CD4-positive, alpha-beta memory T cell (primary cell): ENCODE results near the gene MTOR. TPM values are rescaled to one million over a fixed set of nuclear protein-coding genes. Genes with fewer than 3 reads are reported as not detected.

Source experiments
- CTCF ChIA-PET: fragments of 350-600 bp; sonication (Branson Sonifier 250); formaldehyde crosslinking; loops from one replicate; lab custom pipeline; 2021; ENCODE audit warnings: inconsistent platforms; ENCODE audit not compliant: partially characterized antibody; lab: Charles Lee
- POLR2A ChIA-PET: fragments of 350-600 bp; sonication (Branson Sonifier 250); formaldehyde crosslinking; loops from one replicate; lab custom pipeline; 2021; ENCODE audit not compliant: partially characterized antibody; lab: Charles Lee
- DNase-seq, 5 donors: peaks; one replicate each; pipeline versions ENCODE4 v3.0.0 to v3.0.0-alpha.2; 2020 to 2022; ENCODE audit warnings: mixed read lengths in 1 of 5
- H3K27ac ChIP-seq: one replicate; pipeline ENCODE4 v1.7.0; 2013; ENCODE audit warnings: low read depth, low read length
- H3K27me3 ChIP-seq: 2 replicates; pipeline ENCODE4 v1.7.0; 2013; ENCODE audit warnings: mild to moderate bottlenecking, low read length, moderate library complexity; ENCODE audit not compliant: insufficient read depth
- H3K36me3 ChIP-seq: 2 replicates; pipeline ENCODE4 v1.7.0; 2013; ENCODE audit warnings: mild to moderate bottlenecking, low read length, moderate library complexity; ENCODE audit not compliant: insufficient read depth
- H3K4me1 ChIP-seq: 2 replicates; pipeline ENCODE4 v1.7.0; 2013; ENCODE audit warnings: mild to moderate bottlenecking, low read length, moderate library complexity; ENCODE audit not compliant: insufficient read depth
- H3K4me3 ChIP-seq, 2 donors: one replicate each; pipeline ENCODE4 v1.7.0; 2013; ENCODE audit warnings: low read length in 2 of 2, mild to moderate bottlenecking in 1 of 2
- H3K9me3 ChIP-seq, 2 donors: one replicate each; pipeline ENCODE4 v1.7.0; 2013; ENCODE audit warnings: low read length in 2 of 2, control low read depth in 1 of 2; ENCODE audit not compliant: control insufficient read depth in 1 of 2
- H3K27ac Mint-ChIP-seq, 7 donors: one replicate each; pipeline ENCODE4 v1.8.0; 2020 to 2021; ENCODE audit warnings: mixed read lengths in 7 of 7, mild to moderate bottlenecking in 6 of 7, inconsistent platforms in 3 of 7, moderate library complexity in 3 of 7
- H3K27me3 Mint-ChIP-seq, 2 donors: one replicate each; pipeline ENCODE4 v1.8.0; 2020 to 2021; ENCODE audit warnings: mixed read lengths in 2 of 2
- H3K36me3 Mint-ChIP-seq, 2 donors: one replicate each; pipeline ENCODE4 v1.8.0; 2020 to 2021; ENCODE audit warnings: mixed read lengths in 2 of 2, inconsistent platforms in 1 of 2, mild to moderate bottlenecking in 1 of 2
- H3K4me1 Mint-ChIP-seq, 4 donors: one replicate each; pipeline ENCODE4 v1.8.0; 2020 to 2021; ENCODE audit warnings: mixed read lengths in 4 of 4, mild to moderate bottlenecking in 1 of 4
- H3K4me3 Mint-ChIP-seq, 8 donors: one replicate each; pipeline ENCODE4 v1.8.0; 2020 to 2021; ENCODE audit warnings: mixed read lengths in 8 of 8, mild to moderate bottlenecking in 7 of 8, moderate library complexity in 6 of 8, inconsistent platforms in 3 of 8
- H3K9me3 Mint-ChIP-seq, 8 donors: one replicate each; pipeline ENCODE4 v1.8.0; 2020 to 2021; ENCODE audit warnings: mixed read lengths in 8 of 8, mild to moderate bottlenecking in 5 of 8, inconsistent platforms in 3 of 8, moderate library complexity in 1 of 8
- intact Hi-C: fragments of 100-400 bp; cut with micrococcal nuclease; formaldehyde crosslinking; loops from one replicate; pipeline ENCODE4 v1.15.1; 2023
- polyA plus RNA-seq, 2 donors: library from polyadenylated mRNA; unstranded; fragments of 300-500 nt; fragmentation: Illumina TruSeq; gene quantifications; one replicate each; pipeline ENCODE4 v1.2.3, GENCODE V29; 2021
- total RNA-seq, 2 experiments: library from RNA; stranded (reverse); gene quantifications; one replicate each; pipeline ENCODE4 v1.2.3, GENCODE V29; 2021

Gene MTOR
- total and polyA plus RNA-seq, 4 experiments from 2014 or later: 3.4 to 46.8 (median 25.2) TPM

GRCh38 chr1:11058026-11058425 lies 204.3 kb downstream of the MTOR start:
- Mint-ChIP-seq H3K4me1 (peaks cover 15 to 42% (median 28%) of the 10 kb centered on the region in 4 donors), H3K27me3 (no peaks in the 10 kb centered on the region), H3K9me3 (no peaks in the 10 kb centered on the region), H3K36me3 (peaks cover 0 to 19% of the 10 kb centered on the region in 2 donors), H3K27ac (peak overlapping the region in 2 of 7 donors; percentile 42 to 80), H3K4me3 (peak overlapping the region; percentile 22 to 94 (median 60))
- Histone ChIP-seq H3K9me3 (no peaks in the 10 kb centered on the region), H3K27me3 (no peaks in the 10 kb centered on the region), H3K27ac (no peak overlapping the region), H3K4me1 (peaks cover 26% of the 10 kb centered on the region), H3K36me3 (peaks cover 11% of the 10 kb centered on the region), H3K4me3 (no peak overlapping the region)
- DNase-seq: no peak
- ChIA-PET POLR2A (no interaction called here), CTCF (interaction anchor here (0.9 to 2.5 kb wide), 2 partner anchors 21 to 586 kb away, joined by 3 to 17 read pairs; no protein-coding TSS in a partner anchor)
- intact Hi-C loops: no loop called here

DNA sequence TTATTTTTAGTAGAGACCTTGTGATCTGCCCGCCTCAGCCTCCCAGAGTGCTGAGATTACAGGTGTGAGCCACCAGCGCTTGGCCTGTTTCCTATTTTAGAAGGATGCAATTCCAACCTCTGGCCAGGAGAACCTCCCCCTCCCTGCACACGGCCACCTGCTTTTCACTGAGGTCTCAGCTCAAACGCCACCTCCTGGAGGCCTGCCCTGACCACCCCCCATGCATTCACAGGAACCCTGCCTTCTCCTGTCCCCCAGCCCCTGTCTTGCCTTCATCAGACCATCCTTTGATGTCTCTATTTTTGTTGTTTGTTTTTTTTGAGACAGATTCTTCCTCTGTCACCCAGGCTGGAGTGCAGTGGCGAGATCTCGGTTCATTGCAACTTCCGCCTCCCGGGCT lies 204.9 kb downstream of the MTOR start:
- no peak for DNase-seq
- H3K4me3 Mint-ChIP-seq: peak overlapping the region; percentile 27 to 71 (median 49)

More for the DNA sequence above, 204.9 kb downstream of the MTOR start:
- Mint-ChIP-seq H3K27ac (peak overlapping the region in 3 of 7 donors; percentile 37 to 73 (median 50)), H3K4me1 (peaks cover 15 to 37% (median 27%) of the 10 kb centered on the region in 4 donors), H3K27me3 (no peaks in the 10 kb centered on the region), H3K36me3 (peaks cover 0 to 18% of the 10 kb centered on the region in 2 donors), H3K9me3 (no peaks in the 10 kb centered on the region)
- CTCF ChIA-PET: interaction anchor here (0.9 to 2.5 kb wide), 2 partner anchors 20 to 586 kb away, joined by 3 to 17 read pairs; no protein-coding TSS in a partner anchor
- Histone ChIP-seq H3K36me3 (peaks cover 11% of the 10 kb centered on the region), H3K4me1 (peaks cover 26% of the 10 kb centered on the region), H3K9me3 (no peaks in the 10 kb centered on the region), H3K27ac (no peak overlapping the region), H3K4me3 (no peak overlapping the region), H3K27me3 (no peaks in the 10 kb centered on the region)
- intact Hi-C loops: no loop called here
- POLR2A ChIA-PET: no interaction called here

Other genes with a start within 250 kb of the MTOR start
- gene TARDBP, start 249.9 kb downstream of the MTOR start, total RNA-seq: 100 to 1,000 TPM; 194 to 195 TPM
- gene TARDBP, start 249.9 kb downstream of the MTOR start, polyA plus RNA-seq: 10 to 100 TPM; 54.0 to 99.4 TPM
- not detected for gene MASP2, start 215.3 kb downstream of the MTOR start, total RNA-seq
- gene MASP2, start 215.3 kb downstream of the MTOR start, polyA plus RNA-seq: under 1 TPM in 1 of 2 donors, not detected in 1; 0.07 TPM
- gene SRM, start 202.5 kb downstream of the MTOR start, total RNA-seq: 10 to 100 TPM; 53.1 to 55.1 TPM
- 100 to 1,000 TPM in 1 of 2 donors, 10 to 100 TPM in 1; 63.1 to 162 TPM for gene SRM, start 202.5 kb downstream of the MTOR start, polyA plus RNA-seq
- 10 to 100 TPM; 78.9 to 84.4 TPM for gene EXOSC10, start 162.7 kb downstream of the MTOR start, total RNA-seq
- 10 to 100 TPM; 30.1 to 52.2 TPM for gene EXOSC10, start 162.7 kb downstream of the MTOR start, polyA plus RNA-seq
- not detected for gene ANGPTL7, start 73.2 kb downstream of the MTOR start, total RNA-seq
- gene ANGPTL7, start 73.2 kb downstream of the MTOR start, polyA plus RNA-seq: not detected
- 10 to 100 TPM; 30.3 to 33.0 TPM for gene UBIAD1, start 10.6 kb upstream of the MTOR start, total RNA-seq
- 10 to 100 TPM; 42.3 to 51.9 TPM for gene UBIAD1, start 10.6 kb upstream of the MTOR start, polyA plus RNA-seq
- under 1 TPM; 0.11 to 0.61 TPM for gene DISP3, start 216.6 kb upstream of the MTOR start, total RNA-seq
- gene DISP3, start 216.6 kb upstream of the MTOR start, polyA plus RNA-seq: under 1 TPM in 1 of 2 donors, not detected in 1; 0.42 TPM